ENCODE results near the gene POGLUT3. TPM values are rescaled to one million over a fixed set of nuclear protein-coding genes. Genes with fewer than 3 reads are reported as not detected.
A peak's percentile ranks its signal among the peaks of the same experiment; 100 is the strongest.

Gene POGLUT3
- total and polyA plus RNA-seq, 12 donors: 7.6 to 29.9 (median 19.2) TPM

- TF ChIP-seq POLR2A (IDR thresholded peaks at IDR 0.05): no peak
- no peak for TF ChIP-seq CTCF (IDR thresholded peaks at IDR 0.05)
- intact Hi-C loops (cut with DNase I): no loop called here
Measured at GRCh38 chr11:108474664-108475463, 23.3 kb downstream of the POGLUT3 start.

DNA sequence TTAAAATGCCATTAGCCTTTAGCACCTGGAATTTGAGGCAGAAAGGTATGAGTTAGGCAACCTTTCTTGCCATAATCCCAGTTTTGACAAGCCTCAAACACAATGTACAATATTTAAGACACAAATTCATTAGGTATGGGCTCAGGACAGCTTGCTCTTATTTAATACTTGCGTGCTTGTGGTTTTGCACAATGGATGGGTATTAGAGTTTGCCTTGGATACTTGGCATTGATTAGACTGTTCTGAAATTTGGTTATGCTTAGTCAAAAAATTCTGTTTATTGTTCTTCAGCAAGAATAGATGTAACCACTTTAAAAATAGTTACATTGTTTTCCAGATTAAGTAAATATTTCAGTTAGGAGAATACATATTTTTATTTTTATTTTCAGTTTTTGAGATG lies 25.5 kb downstream of the POGLUT3 start:
- H3K27me3 ChIP-seq: no peaks in the 10 kb centered on the region
- no peak overlapping the region for H3K4me3 ChIP-seq
- whole genome bisulfite sequencing, 4 donors: 92 to 98% (median 95%) methylated on average over 1 of the region's 1 CpG
- intact Hi-C loops (cut with DNase I): no loop called here
- TF ChIP-seq POLR2A (IDR thresholded peaks at IDR 0.05) (no peak), CTCF (IDR thresholded peaks at IDR 0.05) (no peak)
- DNase-seq: no peak
- no peak overlapping the region for H3K27ac ChIP-seq
- H3K4me1 ChIP-seq (replicated peaks in 1 of 2): peaks cover 0 to 6% of the 10 kb centered on the region in 2 donors
- peaks cover 0 to 18% of the 10 kb centered on the region in 2 donors for H3K36me3 ChIP-seq (replicated peaks in 1 of 2)
- H3K9me3 ChIP-seq (replicated peaks in 1 of 3): no peaks in the 10 kb centered on the region

More at GRCh38 chr11:108474664-108475463, 23.3 kb downstream of the POGLUT3 start:
- Histone ChIP-seq H3K36me3 (replicated peaks in 1 of 2) (peaks cover 0 to 19% of the 10 kb centered on the region in 2 donors), H3K9me3 (replicated peaks in 1 of 3) (no peaks in the 10 kb centered on the region), H3K27me3 (no peaks in the 10 kb centered on the region), H3K4me3 (no peak overlapping the region), H3K27ac (no peak overlapping the region), H3K4me1 (replicated peaks in 1 of 2) (no peaks in the 10 kb centered on the region)
- WGBS, 4 donors: 88 to 96% (median 94%) methylated on average over 11 of the region's 11 CpGs
- no peak for DNase-seq

DNA sequence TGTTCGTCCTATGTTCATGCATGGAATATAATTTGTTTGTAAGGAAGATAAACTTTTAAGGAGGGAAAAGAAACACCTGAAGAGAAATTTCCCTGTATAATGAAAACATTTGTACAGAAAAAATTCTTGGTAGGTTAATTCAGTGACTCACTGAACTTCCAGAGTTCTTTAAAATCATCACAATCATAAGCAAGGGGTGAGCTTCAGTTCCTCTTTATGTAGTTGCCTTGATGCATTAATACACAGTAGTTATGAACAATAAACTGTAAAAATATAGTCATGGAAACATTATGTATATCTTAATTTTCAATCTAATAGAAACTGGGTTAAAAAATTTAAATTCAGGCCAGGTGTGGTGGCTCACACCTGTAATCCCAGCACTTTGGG lies 29.7 kb downstream of the POGLUT3 start:
- Histone ChIP-seq H3K36me3 (replicated peaks in 1 of 2) (no peaks in the 10 kb centered on the region), H3K9me3 (replicated peaks in 1 of 3) (no peaks in the 10 kb centered on the region), H3K27ac (peak overlapping the region in 3 of 5 donors; percentile 94 to 100 (median 98)), H3K4me3 (no peak overlapping the region), H3K27me3 (no peaks in the 10 kb centered on the region), H3K4me1 (replicated peaks in 1 of 2) (peaks cover 0 to 14% of the 10 kb centered on the region in 2 donors)
- WGBS, 4 donors: 36 to 52% (median 45%) methylated on average over 1 of the region's 1 CpG
- intact Hi-C loops (cut with DNase I): no loop called here
- DNase-seq: no peak
- TF ChIP-seq POLR2A (IDR thresholded peaks at IDR 0.05): no peak
- no peak for TF ChIP-seq CTCF (IDR thresholded peaks at IDR 0.05)

DNA sequence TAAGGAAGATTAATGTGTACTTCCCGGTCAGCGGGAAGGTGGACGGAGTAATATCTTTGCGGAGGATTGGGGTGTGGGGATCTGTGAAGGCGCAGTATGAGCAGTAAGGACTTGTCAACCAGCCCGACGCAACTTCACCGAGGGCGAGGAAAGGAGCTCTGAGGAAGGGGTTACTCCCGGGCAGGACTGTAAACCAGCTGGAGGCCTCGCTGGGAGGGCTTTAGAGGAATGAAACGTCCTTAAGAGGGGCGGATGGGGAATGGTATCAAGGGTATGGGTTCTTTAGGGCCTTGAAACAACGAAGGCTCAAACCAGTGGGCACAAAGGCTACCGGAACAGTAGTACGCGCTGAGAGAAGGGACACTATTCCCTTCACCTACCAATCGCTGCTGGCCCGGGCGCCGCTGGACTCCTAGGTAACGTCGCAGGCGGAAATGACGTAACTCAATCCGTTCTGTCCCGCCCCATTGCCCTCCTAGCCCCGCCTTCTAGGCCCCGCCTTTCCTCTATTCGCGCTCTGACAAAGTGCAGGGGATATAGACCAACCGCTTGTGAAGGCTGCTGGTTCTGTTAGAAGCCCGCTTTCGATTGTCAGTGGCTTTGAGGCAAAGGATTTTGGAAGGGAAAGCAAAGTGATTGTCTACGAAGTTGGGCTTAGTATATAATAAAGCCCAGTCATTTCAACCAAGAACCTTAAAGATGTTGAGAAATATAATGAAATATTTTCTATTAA lies 30.9 kb downstream of the POGLUT3 start, which contains the start of gene C11orf65:
TSS of gene C11orf65 (minus strand) at position 439 of the 733 bp plus-strand sequence. CDS start 5,970 bp downstream, outside the sequence.
- peak within 1 kb of the TSS; percentile 94 to 100 (median 98) for H3K27ac ChIP-seq
- no peaks in the 10 kb centered on the region for H3K9me3 ChIP-seq (replicated peaks in 1 of 3)
- H3K36me3 ChIP-seq (replicated peaks in 1 of 2): no peaks in the 10 kb centered on the region
- intact Hi-C loops (cut with DNase I): no loop called here
- 0 to 1% (median 0%) methylated on average over 34 to 35 of the region's 35 CpGs for WGBS, 4 donors
- H3K4me1 ChIP-seq (replicated peaks in 1 of 2): peaks cover 0 to 14% of the 10 kb centered on the region in 2 donors
- peak in 1 of 6 experiments; percentile 6 for TF ChIP-seq CTCF (IDR thresholded peaks at IDR 0.05)
- TF ChIP-seq POLR2A (IDR thresholded peaks at IDR 0.05): peak; percentile 95 to 99
- no peaks in the 10 kb centered on the region for H3K27me3 ChIP-seq
- peak within 1 kb of the TSS in 3 of 4 donors; percentile 50 to 93 (median 63) for H3K4me3 ChIP-seq
- peak; percentile 96 to 99 (median 98) for DNase-seq
